ENCODE data around the gene BMP2K. TPM values are rescaled to one million over a fixed set of nuclear protein-coding genes. Genes with fewer than 3 reads are reported as not detected.

Gene BMP2K
- total RNA-seq, 2 experiments from 2014 or later = 9.6 to 11.0 TPM

DNA sequence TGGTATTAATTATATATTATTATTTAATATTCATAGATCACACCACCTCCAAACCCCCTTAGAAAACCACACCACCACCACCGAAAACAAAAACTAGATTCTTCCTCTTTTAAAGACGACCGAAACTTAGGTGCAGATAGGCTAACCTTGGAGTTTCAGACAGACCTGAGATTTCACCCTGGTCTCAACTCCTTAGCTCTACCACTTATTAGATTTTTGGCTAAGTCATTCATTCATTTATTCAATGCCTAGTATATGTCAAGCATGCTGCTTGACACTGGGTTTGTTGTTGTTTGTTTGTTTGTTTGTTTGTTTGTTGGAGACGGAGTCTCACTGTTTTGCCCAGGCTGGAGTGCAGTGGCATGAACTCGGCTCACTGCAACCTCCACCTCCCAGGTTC is 9.5 kb upstream of the BMP2K start:
- Mint-ChIP-seq H3K36me3 (no peaks in the 10 kb centered on the region), H3K27me3 (peaks cover 2% of the 10 kb centered on the region), H3K4me1 (ENCODE audit: low read depth) (peaks cover 2% of the 10 kb centered on the region), H3K9me3 (no peaks in the 10 kb centered on the region), H3K27ac (no peak overlapping the region), H3K4me3 (no peak overlapping the region)
- no peak for DNase-seq
- intact Hi-C loops (cut with micrococcal nuclease) = no loop called here
- POLR2A ChIA-PET = no interaction called here
- CTCF ChIA-PET = no interaction called here

- H3K4me3 Mint-ChIP-seq = no peak overlapping the region
- POLR2A ChIA-PET = no interaction called here
Observed at GRCh38 chr4:78767350-78767749, 8.8 kb upstream of the BMP2K start.

DNA sequence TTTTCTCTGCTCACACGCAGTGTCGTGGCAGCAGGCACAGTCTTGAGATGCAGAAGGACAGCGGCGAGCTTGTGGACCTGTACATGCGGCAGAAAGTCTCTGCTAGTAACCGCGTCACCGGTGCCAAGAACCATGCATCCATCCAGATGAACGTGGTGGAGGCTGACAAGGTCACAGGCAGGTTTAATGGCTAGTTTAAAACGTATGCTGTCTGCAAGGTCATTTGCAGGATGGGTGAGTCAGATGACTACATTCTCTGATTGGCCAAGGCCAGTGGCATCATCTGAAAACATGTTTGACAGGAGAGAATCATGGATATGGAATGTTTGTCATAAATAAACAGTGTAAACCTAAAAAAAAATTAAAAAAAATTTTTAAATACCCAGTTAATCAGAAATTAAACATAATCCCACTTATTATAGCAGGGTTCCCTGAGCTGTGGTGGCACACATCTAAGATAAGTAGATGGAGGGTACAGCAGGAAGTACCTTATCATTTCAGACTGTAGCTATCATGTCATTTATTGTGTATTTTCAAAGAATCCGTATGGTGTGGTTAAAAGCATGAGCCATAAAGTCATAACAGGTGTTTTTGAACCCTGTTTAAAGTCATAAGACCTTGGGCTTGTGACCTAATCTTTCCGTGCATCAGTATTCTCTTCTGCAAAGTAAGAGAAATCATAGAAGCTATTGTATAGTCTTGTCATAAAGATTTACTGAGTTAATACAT is 7.5 kb upstream of the BMP2K start:
- POLR2A ChIA-PET = no interaction called here
- intact Hi-C loops (cut with micrococcal nuclease) = no loop called here

More at GRCh38 chr4:78767350-78767749, 8.8 kb upstream of the BMP2K start:
- no peak for DNase-seq
- H3K36me3 Mint-ChIP-seq = no peaks in the 10 kb centered on the region
- H3K27me3 Mint-ChIP-seq = peaks cover 2% of the 10 kb centered on the region
- intact Hi-C loops (cut with micrococcal nuclease) = no loop called here
- CTCF ChIA-PET = no interaction called here
- peaks cover 2% of the 10 kb centered on the region for H3K4me1 Mint-ChIP-seq (ENCODE audit: low read depth)
- no peaks in the 10 kb centered on the region for H3K9me3 Mint-ChIP-seq
- H3K27ac Mint-ChIP-seq = no peak overlapping the region

DNA sequence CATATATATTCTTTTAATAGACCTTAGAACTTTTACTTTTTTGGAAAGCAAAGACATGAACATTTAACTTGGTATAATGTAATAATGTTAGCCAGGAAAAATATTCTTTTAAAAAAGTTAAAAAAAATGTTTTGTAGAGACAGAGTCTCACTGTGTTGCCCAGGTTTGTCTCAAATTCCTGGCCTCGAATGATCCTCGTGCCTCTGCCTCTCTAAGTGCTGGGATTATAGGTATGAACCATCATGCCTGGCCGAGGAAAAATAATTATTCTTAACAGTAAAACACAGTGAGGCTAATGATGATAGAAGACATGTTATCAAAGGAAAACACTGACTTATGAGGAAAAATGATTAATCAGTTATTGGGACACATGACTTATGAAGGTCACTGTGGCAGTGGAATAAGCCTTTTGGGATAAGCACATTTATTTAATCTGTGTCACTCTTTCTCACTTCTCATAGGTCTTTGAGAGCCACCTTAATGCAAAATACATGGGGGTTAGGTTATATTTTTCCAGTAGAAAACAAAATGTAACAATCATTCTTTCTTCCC is 6.0 kb upstream of the BMP2K start:
- intact Hi-C loops (cut with micrococcal nuclease) = no loop called here
- ChIA-PET CTCF (no interaction called here), POLR2A (no interaction called here)
- Mint-ChIP-seq H3K27ac (no peak overlapping the region), H3K9me3 (no peaks in the 10 kb centered on the region), H3K4me3 (no peak overlapping the region), H3K36me3 (no peaks in the 10 kb centered on the region), H3K4me1 (ENCODE audit: low read depth) (peaks cover 13% of the 10 kb centered on the region), H3K27me3 (peaks cover 2% of the 10 kb centered on the region)
- DNase-seq = no peak

More for the DNA sequence above, 7.5 kb upstream of the BMP2K start:
- peaks cover 2% of the 10 kb centered on the region for H3K4me1 Mint-ChIP-seq (ENCODE audit: low read depth)
- H3K27ac Mint-ChIP-seq = no peak overlapping the region
- DNase-seq = no peak
- H3K27me3 Mint-ChIP-seq = peaks cover 2% of the 10 kb centered on the region
- H3K9me3 Mint-ChIP-seq = no peaks in the 10 kb centered on the region
- CTCF ChIA-PET = interaction anchor here (1.0 kb wide), 1 partner anchor 812 kb away, joined by 3 read pairs; no protein-coding TSS in a partner anchor
- H3K36me3 Mint-ChIP-seq = no peaks in the 10 kb centered on the region
- no peak overlapping the region for H3K4me3 Mint-ChIP-seq

- H3K4me1 Mint-ChIP-seq (ENCODE audit: low read depth) = peaks cover 18% of the 10 kb centered on the region
- no peak overlapping the region for H3K4me3 Mint-ChIP-seq
- H3K27me3 Mint-ChIP-seq = no peaks in the 10 kb centered on the region
- CTCF ChIA-PET = no interaction called here
- H3K27ac Mint-ChIP-seq = no peak overlapping the region
- DNase-seq = no peak
- H3K9me3 Mint-ChIP-seq = no peaks in the 10 kb centered on the region
- POLR2A ChIA-PET = no interaction called here
- H3K36me3 Mint-ChIP-seq = no peaks in the 10 kb centered on the region
- intact Hi-C loops (cut with micrococcal nuclease) = no loop called here
Observed at GRCh38 chr4:78772526-78773091, 3.5 kb upstream of the BMP2K start.

- Mint-ChIP-seq H3K9me3 (no peaks in the 10 kb centered on the region), H3K4me1 (ENCODE audit: low read depth) (peaks cover 22% of the 10 kb centered on the region), H3K27ac (no peak overlapping the region), H3K4me3 (no peak overlapping the region), H3K27me3 (no peaks in the 10 kb centered on the region), H3K36me3 (no peaks in the 10 kb centered on the region)
- POLR2A ChIA-PET = no interaction called here
- CTCF ChIA-PET = no interaction called here
- intact Hi-C loops (cut with micrococcal nuclease) = no loop called here
- no peak for DNase-seq
Observed at GRCh38 chr4:78774417-78774816, 1.7 kb upstream of the BMP2K start.

- POLR2A ChIA-PET = interaction anchor here (1.0 kb wide), 1 partner anchor 955 kb away, joined by 3 read pairs; no protein-coding TSS in a partner anchor
- Mint-ChIP-seq H3K9me3 (no peaks in the 10 kb centered on the region), H3K27me3 (no peaks in the 10 kb centered on the region), H3K27ac (peak overlapping the region; percentile 91), H3K36me3 (no peaks in the 10 kb centered on the region), H3K4me3 (peak overlapping the region; percentile 93), H3K4me1 (ENCODE audit: low read depth) (peaks cover 22% of the 10 kb centered on the region)
- CTCF ChIA-PET = no interaction called here
- peak; percentile 90 for DNase-seq
- intact Hi-C loops (cut with micrococcal nuclease) = loop anchor here (1.0 to 5.0 kb wide), 7 partner anchors 55 to 913 kb away; partner anchors contain the start of genes FRAS1 and MRPL1
Observed at GRCh38 chr4:78775303-78776078, 659 bp upstream of the BMP2K start.

GRCh38 chr4:78776729-78777575 is 802 bp downstream of the BMP2K start:
- intact Hi-C loops (cut with micrococcal nuclease) = loop anchor here (1.0 to 5.0 kb wide), 6 partner anchors 56 to 720 kb away; partner anchors contain the start of gene FRAS1
- DNase-seq = peak; percentile 70
- POLR2A ChIA-PET = interaction anchor here (1.0 kb wide), 2 partner anchors 24 to 957 kb away, joined by 3 read pairs; no protein-coding TSS in a partner anchor

GRCh38 chr4:78777576-78777940 is 1.4 kb downstream of the BMP2K start:
- Mint-ChIP-seq H3K4me3 (peak overlapping the region; percentile 85), H3K27ac (no peak overlapping the region), H3K27me3 (no peaks in the 10 kb centered on the region), H3K4me1 (ENCODE audit: low read depth) (peaks cover 22% of the 10 kb centered on the region), H3K36me3 (no peaks in the 10 kb centered on the region), H3K9me3 (no peaks in the 10 kb centered on the region)
- ChIA-PET POLR2A (interaction anchor here (0.6 kb wide), 1 partner anchor 496 kb away, joined by 3 read pairs; no protein-coding TSS in a partner anchor), CTCF (no interaction called here)
- DNase-seq = no peak
- intact Hi-C loops (cut with micrococcal nuclease) = loop anchor here (2.0 to 5.0 kb wide), 5 partner anchors 57 to 720 kb away; partner anchors contain the start of gene FRAS1

More at GRCh38 chr4:78776729-78777575, 802 bp downstream of the BMP2K start:
- Mint-ChIP-seq H3K36me3 (no peaks in the 10 kb centered on the region), H3K9me3 (no peaks in the 10 kb centered on the region), H3K4me3 (peak overlapping the region; percentile 85), H3K27ac (peak overlapping the region; percentile 70), H3K4me1 (ENCODE audit: low read depth) (peaks cover 22% of the 10 kb centered on the region), H3K27me3 (no peaks in the 10 kb centered on the region)
- CTCF ChIA-PET = interaction anchor here (0.9 kb wide), 1 partner anchor 86 kb away, joined by 3 read pairs; no protein-coding TSS in a partner anchor

DNA sequence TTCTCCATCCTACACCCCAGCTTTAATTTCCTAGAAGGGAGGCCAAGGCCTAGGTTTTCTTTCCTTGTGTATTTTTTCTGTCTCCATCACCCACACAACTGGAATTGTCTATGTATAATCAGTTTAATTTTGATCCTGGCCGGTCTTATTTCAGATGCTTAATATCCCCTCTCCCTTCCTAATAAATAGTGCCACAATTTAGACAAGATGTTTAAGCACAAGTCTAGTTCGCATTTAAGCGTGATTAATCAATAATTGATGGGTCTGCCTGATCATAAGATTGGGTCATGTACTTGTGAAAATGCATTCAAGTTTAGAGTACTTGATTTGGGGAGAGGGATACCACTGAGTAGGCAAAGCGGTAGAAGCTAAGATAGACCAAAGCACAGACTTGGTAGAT is 2.4 kb downstream of the BMP2K start:
- intact Hi-C loops (cut with micrococcal nuclease) = loop anchor here (5.0 kb wide), 3 partner anchors 84 to 721 kb away; partner anchors contain the start of gene FRAS1
- CTCF ChIA-PET = interaction anchor here (0.6 kb wide), 1 partner anchor 147 kb away, joined by 3 read pairs; no protein-coding TSS in a partner anchor
- POLR2A ChIA-PET = no interaction called here

DNA sequence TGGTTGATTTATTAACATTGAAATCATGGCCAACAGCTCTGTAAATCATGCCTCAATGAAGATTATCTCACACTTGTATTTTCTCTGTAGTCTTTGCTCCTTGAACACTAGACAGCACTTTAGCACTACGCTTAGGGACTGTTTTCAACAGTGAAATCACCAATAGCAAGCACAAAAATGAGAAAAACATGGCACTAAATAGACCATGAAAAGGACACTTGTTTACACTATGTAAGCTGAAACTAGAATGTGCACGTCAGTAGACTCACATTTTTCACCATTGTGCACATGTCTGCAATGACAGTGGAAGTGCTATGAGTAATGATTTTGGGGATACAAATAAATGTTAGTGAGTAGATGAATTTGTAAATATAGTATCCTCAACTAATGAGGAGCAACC is 3.1 kb downstream of the BMP2K start:
- intact Hi-C loops (cut with micrococcal nuclease) = loop anchor here (5.0 kb wide), 3 partner anchors 83 to 722 kb away; partner anchors contain the start of gene FRAS1
- CTCF ChIA-PET = no interaction called here

More for the DNA sequence above, 2.4 kb downstream of the BMP2K start:
- Mint-ChIP-seq H3K4me1 (ENCODE audit: low read depth) (peaks cover 22% of the 10 kb centered on the region), H3K4me3 (no peak overlapping the region), H3K27ac (no peak overlapping the region), H3K27me3 (no peaks in the 10 kb centered on the region), H3K36me3 (no peaks in the 10 kb centered on the region), H3K9me3 (no peaks in the 10 kb centered on the region)
- DNase-seq = no peak

More for the DNA sequence above, 3.1 kb downstream of the BMP2K start:
- H3K36me3 Mint-ChIP-seq = no peaks in the 10 kb centered on the region
- POLR2A ChIA-PET = interaction anchor here (1.4 kb wide), 1 partner anchor 10 kb away, joined by 3 read pairs; no protein-coding TSS in a partner anchor
- peaks cover 20% of the 10 kb centered on the region for H3K4me1 Mint-ChIP-seq (ENCODE audit: low read depth)
- no peak overlapping the region for H3K4me3 Mint-ChIP-seq
- H3K27me3 Mint-ChIP-seq = no peaks in the 10 kb centered on the region
- no peak for DNase-seq
- H3K27ac Mint-ChIP-seq = no peak overlapping the region
- no peaks in the 10 kb centered on the region for H3K9me3 Mint-ChIP-seq
